Liver (tissue), 3 donors: ENCODE measurements around the gene SP9.

Source experiments
- CTCF ChIP-seq: fragments of 150-350 bp; IDR thresholded peaks from 2 replicates; pipeline ENCODE4 v1.5.1; 2017; ENCODE audit warnings: improper control_type of control experiment, low read depth, low read length; ENCODE audit not compliant: missing input control
- GABPA ChIP-seq, 2 donors: IDR thresholded peaks in 1 of 2; conservative IDR thresholded peaks in 1 of 2; 2 replicates each; pipeline ENCODE4 v1.6.1; 2016; ENCODE audit warnings: antibody characterized with exemption in 2 of 2, mild to moderate bottlenecking in 1 of 2, moderate library complexity in 1 of 2
- MAX ChIP-seq: IDR thresholded peaks from 2 replicates; pipeline ENCODE4 v1.6.1; 2016; ENCODE audit warnings: antibody characterized with exemption
- YY1 ChIP-seq: IDR thresholded peaks from 2 replicates; pipeline ENCODE4 v1.6.1; 2016; ENCODE audit warnings: antibody characterized with exemption, mild to moderate bottlenecking
- donor health status: healthy.
- donor health status: healthy.

GRCh38 chr2:174362949-174363348 is 28.2 kb downstream of the SP9 start:
- no peak for TF ChIP-seq YY1
- TF ChIP-seq GABPA (IDR thresholded peaks at IDR 0.05 in 1 of 2, conservative IDR thresholded peaks at IDR 0.05 in 1 of 2) = no peak
- no peak for TF ChIP-seq CTCF
- no peak for TF ChIP-seq MAX
